ENCODE measurements around the gene DPH1.
A peak's percentile ranks its signal among the peaks of the same experiment; 100 is the strongest.

Gene DPH1

DNA sequence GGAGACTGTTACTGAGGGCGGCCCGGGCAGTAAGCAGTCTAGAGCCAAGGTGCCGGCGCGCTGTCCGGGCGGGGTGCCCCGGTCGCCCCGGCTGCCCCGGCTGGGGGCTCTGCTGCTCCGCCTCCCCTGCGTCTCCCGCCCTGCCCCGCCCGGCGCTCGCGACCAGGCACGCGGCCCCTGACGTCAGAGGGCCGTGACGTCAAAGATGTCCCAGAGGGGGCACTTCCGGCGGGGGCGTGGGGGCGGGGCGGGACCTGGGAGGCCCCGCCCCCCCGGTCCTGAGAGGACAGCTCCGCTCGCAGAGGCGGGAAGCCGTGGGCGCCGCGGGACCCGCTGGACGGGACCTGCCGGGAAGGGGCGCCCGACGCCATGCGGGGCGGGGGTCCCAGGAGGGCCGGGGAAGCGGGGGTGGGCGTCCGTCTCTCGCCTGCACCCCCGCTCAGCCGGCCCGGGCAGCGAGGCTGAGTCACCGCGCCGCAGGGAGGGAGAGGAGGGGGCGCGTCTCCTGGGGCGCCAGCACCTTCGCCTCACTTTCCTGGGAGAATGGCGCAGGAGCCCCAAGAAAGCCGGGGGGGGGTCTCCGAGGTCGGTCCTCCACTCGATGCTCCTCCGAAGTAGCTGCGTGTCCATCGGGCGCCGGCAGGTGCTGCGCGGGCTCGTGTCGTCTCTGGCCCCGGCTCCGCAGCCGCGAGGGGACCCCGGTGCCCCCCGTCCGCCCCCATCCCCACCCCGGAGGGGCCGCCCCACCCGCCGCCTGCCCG lies 20.5 kb downstream of the DPH1 start:
- DNase-seq (ENCODE audit: low spot score) = no peak

DNA sequence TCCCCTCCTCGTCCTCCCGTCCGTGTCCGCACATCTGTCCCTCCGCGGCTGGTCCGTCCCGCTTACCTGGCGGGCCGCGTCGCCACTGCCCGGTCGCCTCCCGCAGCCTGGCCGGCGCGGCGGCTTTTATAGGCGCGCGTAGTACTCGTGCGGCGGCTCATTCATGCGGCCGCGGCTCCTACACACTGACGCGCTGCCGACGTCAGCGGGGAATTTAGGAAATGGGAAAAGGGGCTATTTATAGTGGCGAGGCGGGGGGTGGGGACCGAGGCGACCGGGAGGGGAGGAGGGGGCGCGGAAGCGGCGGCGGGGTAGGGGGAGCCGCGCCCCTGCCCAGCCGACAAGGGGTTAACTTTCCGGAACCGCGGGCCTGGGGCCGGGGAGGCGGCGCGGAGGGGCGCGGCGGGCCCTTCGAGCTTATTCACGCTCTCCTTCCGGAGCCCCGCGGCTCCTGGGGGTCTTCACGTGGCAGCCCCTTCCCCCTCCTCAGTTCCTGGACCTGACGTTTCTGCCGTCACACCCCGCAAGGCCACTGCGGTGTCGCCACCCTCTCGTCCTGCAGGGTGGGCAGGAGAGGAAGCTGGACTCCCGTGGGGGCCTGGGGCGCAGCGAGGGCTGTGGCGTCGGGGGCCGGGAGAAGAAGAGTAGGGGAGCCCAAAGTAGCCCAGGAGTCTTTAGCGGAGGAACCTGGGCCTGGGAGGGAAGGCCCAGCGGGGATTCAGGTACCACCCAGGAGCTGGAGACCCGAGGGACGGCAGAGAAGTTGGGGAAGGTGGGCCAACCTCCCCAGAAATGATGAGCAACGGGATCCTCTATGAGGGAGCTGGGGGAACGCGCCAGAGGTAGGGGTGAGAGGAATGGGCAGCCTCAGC lies 21.3 kb downstream of the DPH1 start:
- no peak for DNase-seq (ENCODE audit: low spot score)

DNA sequence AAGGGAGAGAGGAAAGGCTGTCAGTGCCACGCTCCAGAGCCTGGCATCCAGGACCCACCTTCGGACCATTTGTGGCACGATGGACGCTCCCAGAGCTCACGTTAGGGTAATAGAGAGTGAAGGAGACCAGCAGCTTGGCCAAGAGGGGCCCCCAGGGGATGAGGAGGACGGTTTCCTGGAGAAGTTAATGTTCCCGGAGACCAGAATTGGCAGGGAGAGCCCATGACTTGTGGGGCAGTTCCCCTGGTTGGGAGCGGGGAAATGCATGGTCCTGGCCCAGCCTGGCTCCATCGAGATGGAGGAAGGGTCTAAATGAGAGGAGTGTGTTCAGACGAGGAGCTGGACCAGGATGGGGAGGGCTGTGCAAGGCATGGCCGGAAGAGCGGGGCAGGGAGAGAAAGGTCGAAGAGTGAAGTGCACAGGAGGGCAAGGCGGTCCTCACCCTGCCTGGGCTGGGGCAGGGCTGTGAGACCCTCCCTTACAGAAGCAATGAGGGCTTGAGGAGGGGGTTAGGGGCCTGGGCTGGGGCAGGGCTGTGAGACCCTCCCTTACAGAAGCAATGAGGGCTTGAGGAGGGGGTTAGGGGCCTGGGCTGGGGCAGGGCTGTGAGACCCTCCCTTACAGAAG lies 22.1 kb downstream of the DPH1 start:
- DNase-seq (ENCODE audit: low spot score) = no peak

DNA sequence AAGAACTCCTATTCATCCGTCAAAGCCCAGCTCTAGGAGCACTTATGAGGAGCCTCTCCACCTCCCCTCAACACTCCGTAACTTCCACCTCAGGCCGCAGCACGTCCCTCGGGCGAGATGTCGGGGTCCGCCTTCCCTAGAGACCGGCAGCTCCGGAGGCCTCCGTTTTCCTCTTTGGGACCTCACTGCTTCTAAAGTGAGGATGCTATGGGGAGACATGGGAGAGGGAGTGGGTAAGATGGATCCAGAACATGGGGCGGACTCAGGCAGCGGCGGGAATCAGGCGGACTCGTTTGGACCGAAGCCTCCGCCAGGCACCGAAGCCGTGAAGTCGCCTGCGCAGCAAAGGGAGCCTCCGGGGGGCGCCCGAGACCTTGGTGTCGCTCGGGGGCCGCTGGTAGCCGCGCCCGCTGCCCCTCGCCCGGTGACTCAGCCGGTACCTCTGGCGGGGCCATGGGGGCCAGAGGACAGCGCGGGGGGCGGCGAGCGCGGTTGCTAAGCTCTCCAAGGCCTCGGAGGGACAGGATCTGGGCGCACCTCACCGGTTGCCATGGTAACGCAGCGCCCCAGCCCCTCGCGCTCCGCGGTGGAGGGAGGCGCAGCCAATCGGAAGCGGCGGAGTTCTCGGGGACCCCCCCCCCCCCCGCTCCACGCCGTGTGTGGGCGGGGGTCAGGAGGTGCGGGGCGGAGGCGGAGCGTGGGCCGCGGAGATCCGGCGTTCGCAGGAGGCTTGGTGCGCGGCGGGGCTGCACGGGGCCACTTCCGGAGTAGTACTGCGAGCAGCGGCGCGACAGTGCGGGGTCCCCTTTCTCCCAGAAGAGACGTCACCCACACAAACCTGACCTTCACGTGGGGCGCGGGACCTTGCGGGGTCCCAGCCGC lies 23.7 kb downstream of the DPH1 start:
- peak; percentile 70 for DNase-seq (ENCODE audit: low spot score)

GRCh38 chr17:2054262-2054511 lies 24.2 kb downstream of the DPH1 start:
- DNase-seq (ENCODE audit: low spot score) = no peak

DNA sequence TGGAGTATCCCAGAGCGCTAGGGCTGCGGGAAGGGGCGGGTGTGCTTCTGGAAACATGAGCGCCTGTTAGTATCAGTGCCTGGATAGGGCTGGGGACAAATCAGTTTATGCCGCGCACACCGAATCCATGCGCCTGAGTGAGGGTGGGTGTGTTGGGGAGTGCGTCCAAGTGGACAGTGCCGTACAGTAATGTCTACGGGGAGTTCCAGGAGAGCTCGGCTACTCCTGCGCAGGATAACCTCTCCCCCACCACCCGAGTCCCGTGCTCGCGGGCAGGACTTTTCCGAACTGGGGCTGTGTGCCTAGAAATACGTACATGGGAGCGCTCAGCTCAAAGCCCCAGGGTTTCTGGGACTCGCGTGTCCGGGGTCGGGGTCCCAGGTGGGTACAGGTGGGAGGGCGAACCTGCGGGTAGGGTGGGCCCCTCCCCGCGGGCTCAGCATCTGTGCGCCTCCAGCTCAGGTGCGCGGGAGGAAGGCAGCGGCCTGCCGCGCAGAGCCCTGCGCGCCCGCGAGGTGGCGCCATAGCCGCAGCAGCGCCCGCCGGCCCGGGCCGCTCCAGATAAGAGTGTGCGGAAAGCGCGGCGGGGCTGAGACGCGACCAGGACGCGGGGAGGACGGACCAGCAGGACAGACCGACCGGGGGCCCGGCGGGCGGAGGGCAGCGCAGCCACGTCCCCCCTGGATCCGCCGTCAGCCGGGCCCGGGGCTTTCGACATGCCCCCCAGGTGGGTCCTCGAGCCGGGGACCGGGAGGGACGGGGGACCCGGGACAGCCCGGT lies 24.7 kb downstream of the DPH1 start, which contains the start of gene HIC1:
Gene HIC1, plus strand, starts transcription at position 592 of the 780 bp plus-strand sequence. CDS start 1,588 bp downstream, outside the sequence.
- peak; percentile 63 for DNase-seq (ENCODE audit: low spot score)

GRCh38 chr17:2055292-2056205 lies 25.6 kb downstream of the DPH1 start:
- no peak for DNase-seq (ENCODE audit: low spot score)

- no peak for DNase-seq (ENCODE audit: low spot score)
These were observed 26.5 kb downstream of the DPH1 start for GRCh38 chr17:2056206-2057174.

DNA sequence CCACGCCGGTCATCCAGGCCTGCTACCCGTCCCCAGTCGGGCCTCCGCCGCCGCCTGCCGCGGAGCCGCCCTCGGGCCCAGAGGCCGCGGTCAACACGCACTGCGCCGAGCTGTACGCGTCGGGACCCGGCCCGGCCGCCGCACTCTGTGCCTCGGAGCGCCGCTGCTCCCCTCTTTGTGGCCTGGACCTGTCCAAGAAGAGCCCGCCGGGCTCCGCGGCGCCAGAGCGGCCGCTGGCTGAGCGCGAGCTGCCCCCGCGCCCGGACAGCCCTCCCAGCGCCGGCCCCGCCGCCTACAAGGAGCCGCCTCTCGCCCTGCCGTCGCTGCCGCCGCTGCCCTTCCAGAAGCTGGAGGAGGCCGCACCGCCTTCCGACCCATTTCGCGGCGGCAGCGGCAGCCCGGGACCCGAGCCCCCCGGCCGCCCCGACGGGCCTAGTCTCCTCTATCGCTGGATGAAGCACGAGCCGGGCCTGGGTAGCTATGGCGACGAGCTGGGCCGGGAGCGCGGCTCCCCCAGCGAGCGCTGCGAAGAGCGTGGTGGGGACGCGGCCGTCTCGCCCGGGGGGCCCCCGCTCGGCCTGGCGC lies 27.3 kb downstream of the DPH1 start:
- DNase-seq (ENCODE audit: low spot score) = no peak

- DNase-seq (ENCODE audit: low spot score) = no peak
These were observed 28.0 kb downstream of the DPH1 start for GRCh38 chr17:2057760-2058585.

DNA sequence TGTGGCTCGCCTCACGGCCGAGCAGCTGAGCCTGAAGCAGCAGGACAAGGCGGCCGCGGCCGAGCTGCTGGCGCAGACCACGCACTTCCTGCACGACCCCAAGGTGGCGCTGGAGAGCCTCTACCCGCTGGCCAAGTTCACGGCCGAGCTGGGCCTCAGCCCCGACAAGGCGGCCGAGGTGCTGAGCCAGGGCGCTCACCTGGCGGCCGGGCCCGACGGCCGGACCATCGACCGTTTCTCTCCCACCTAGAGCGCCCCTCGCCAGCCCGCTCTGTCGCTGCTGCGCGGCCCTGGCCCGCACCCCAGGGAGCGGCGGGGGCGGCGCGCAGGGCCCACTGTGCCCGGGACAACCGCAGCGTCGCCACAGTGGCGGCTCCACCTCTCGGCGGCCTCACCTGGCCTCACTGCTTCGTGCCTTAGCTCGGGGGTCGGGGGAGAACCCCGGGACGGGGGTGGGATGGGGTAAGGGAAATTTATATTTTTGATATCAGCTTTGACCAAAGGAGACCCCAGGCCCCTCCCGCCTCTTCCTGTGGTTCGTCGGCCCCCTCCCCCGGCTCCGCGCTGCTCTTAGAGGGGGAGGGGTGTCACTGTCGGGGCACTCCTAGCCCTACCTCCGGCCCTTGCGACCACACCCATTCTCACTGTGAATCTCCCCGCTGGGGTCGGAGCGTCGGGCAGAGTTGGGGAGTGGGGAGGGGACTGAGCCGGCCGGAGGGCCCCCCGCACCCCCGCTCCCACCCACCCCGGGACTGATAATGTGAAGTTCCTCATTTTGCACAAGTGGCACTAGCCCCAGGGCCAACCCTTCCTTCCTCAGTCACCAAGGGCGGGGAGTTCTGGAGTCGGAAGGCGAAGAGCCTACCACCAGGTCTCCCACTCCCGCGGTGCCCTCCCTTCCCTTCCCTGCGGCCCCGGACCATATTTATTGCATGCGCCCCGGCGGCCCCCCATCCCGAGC lies 28.9 kb downstream of the DPH1 start:
- DNase-seq (ENCODE audit: low spot score) = peak; percentile 64

GRCh38 chr17:2059547-2060384 lies 29.8 kb downstream of the DPH1 start:
- no peak for DNase-seq (ENCODE audit: low spot score)

GRCh38 chr17:2060385-2060658 lies 30.4 kb downstream of the DPH1 start:
- DNase-seq (ENCODE audit: low spot score) = no peak

DNA sequence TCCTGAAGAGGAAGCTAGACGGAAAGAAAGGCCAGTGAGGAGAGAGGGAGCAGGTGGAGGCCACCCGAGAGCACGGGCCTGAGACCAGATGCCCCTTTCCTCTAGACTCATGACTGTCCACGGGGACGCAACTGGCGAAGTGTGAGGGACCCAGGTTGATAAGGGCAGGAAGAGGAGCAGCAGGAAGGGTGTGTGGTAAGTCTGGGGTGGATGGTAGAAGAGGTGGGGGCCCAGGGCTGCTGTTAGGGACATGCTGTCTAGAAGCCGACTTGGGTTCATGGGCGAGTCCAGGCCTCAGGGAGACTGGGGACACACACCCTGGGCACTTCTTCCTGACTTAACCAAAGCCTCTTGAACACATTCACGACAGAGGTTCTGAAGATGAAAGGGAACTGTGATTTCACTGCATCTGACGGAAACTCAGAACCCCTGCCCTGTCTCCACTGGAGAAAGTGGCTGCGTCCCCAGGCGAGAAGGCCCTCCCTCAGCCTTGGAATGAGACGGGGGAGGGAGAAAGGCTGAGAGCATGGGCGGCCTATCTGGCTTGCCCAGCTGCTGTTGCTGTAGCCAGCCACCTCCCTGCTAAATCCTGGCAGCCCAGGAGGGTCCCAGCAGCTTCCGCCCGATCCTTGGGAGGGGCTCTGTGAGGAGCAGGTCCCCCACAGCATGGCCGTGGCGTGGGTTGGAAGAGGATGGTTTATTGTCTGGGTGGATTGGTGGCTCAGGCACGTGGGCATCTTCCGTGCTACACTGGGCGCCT lies 30.9 kb downstream of the DPH1 start:
- DNase-seq (ENCODE audit: low spot score) = no peak

DNA sequence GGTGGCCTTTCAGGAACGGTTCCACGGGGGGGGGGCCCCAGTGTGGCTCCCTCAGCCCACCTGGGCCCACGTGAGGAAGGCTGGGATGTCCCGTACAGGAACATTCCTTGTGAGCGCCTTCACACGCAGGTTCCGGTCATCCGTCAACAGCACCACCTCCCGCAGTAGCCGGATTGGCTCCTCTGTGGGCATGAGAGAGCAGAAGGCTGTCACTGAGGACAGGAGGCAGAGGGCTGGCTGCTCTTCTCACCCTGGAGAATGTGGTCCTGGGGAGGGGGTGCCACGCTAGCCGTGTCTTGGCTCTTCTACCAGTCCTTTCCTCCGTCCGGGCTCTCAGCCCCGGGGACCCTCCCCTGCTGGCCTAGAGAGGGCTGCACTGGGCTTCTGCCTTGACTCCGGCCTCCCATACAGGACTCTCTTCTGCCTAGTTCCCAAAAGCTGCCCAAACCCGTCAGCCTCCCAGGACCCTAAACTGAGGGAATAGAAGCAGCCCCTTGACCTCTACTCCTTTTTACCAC lies 31.5 kb downstream of the DPH1 start:
- DNase-seq (ENCODE audit: low spot score) = no peak
